22Rv1 (cell line): ENCODE results near the gene IL36A.

ENCODE experiments used
- H3K27ac ChIP-seq: fragments of 450-650 bp; 2 replicates; pipeline ENCODE4 v1.5.1; 2017
- ZFX ChIP-seq: fragments of 450-650 bp; IDR thresholded peaks from 2 replicates; pipeline ENCODE4 v1.6.1; 2017; ENCODE audit warnings: antibody characterized with exemption, borderline replicate concordance
- TF ChIP-seq, protein P1 (sequence below): fragments of 450-650 bp; IDR thresholded peaks from 2 replicates; pipeline ENCODE4 v1.5.1; 2017; ENCODE audit warnings: mild to moderate bottlenecking

Gene IL36A

DNA sequence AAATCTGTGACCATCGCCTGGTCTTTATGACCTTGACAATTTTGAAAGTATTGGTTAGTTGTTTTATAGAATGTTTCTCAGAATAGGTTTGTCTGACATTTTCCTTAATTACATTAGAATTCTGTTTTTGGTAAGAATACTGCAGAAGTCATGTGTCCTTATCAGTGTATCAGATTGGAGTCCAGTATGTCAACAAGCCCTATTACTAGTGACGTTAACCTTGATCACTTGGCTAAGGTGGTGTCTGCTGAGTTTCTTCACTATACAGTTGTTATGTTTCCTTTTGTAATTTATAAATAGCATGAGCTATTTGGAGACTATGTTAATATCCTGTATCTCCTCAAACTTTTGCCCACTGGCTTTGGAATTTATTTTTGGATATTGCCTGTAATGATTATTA lies 38.2 kb upstream of the IL36A start:
- no peak overlapping the region for H3K27ac ChIP-seq
- TF ChIP-seq, protein P1, sequence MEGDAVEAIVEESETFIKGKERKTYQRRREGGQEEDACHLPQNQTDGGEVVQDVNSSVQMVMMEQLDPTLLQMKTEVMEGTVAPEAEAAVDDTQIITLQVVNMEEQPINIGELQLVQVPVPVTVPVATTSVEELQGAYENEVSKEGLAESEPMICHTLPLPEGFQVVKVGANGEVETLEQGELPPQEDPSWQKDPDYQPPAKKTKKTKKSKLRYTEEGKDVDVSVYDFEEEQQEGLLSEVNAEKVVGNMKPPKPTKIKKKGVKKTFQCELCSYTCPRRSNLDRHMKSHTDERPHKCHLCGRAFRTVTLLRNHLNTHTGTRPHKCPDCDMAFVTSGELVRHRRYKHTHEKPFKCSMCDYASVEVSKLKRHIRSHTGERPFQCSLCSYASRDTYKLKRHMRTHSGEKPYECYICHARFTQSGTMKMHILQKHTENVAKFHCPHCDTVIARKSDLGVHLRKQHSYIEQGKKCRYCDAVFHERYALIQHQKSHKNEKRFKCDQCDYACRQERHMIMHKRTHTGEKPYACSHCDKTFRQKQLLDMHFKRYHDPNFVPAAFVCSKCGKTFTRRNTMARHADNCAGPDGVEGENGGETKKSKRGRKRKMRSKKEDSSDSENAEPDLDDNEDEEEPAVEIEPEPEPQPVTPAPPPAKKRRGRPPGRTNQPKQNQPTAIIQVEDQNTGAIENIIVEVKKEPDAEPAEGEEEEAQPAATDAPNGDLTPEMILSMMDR = no peak
- TF ChIP-seq ZFX = no peak

GRCh38 chr2:112972423-112973086 lies 32.7 kb upstream of the IL36A start:
- no peak for TF ChIP-seq ZFX
- TF ChIP-seq, protein P1 = no peak
- H3K27ac ChIP-seq = no peak overlapping the region

DNA sequence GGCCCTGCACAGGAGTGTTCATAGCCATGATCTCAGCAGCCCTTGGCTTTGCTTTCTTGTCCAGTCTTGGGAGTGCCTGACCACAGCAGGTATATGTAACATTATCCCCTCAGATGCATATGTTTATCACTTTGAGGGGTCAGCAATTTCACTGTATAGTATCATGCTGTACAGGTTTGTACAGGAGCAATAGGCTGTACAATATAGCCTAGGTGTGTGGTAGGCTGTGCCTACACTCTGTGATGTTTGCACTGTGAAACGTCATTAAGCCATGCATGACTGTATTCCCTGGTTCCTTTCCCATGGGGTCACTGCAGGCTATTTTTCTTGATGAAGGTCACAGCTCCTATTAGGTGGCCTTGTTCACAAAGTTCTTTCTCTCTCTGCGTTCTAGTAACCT lies 32.1 kb upstream of the IL36A start:
- no peak overlapping the region for H3K27ac ChIP-seq
- TF ChIP-seq ZFX = no peak

- TF ChIP-seq, protein P1 = no peak
- no peak for TF ChIP-seq ZFX
Observed at GRCh38 chr2:112977559-112978056, 27.7 kb upstream of the IL36A start, which contains the start of gene IL36G. Gene IL36G (plus strand): TSS chr2:112978006. CDS start chr2:112978639, 633 bp downstream.

GRCh38 chr2:112979731-112980130 lies 25.5 kb upstream of the IL36A start:
- TF ChIP-seq, protein P1 = no peak
- no peak for TF ChIP-seq ZFX
- H3K27ac ChIP-seq = no peak overlapping the region

More at GRCh38 chr2:112977559-112978056, 27.7 kb upstream of the IL36A start, which contains the start of gene IL36G:
- H3K27ac ChIP-seq = no peak within 1 kb of the TSS

GRCh38 chr2:112980537-112980936 lies 24.7 kb upstream of the IL36A start:
- no peak overlapping the region for H3K27ac ChIP-seq
- TF ChIP-seq, protein P1 = no peak

- TF ChIP-seq ZFX = no peak
- no peak overlapping the region for H3K27ac ChIP-seq
Observed at GRCh38 chr2:112985090-112985489, 20.2 kb upstream of the IL36A start.

DNA sequence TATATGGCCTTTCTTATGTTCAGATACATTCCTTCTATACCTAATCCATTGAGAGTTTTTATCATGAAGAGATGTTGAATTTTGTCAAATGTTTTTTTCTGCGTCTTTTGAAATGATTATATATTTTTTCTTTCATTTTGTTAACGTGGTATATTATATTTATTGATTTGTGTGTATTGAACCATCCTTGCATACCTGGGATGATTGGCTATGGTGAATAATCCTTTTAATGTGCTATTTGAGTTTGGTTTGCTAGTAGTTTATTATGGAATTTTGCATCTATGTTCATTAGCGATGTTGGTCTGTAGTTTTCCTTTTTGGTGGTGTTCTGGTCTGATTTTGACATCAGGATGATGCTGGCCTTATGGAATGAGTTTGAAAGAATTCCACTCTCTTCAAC lies 15.6 kb upstream of the IL36A start:
- H3K27ac ChIP-seq = no peak overlapping the region
- TF ChIP-seq, protein P1 = no peak
- TF ChIP-seq ZFX = no peak
